ENCODE data around the gene PSKH1. TPM values are rescaled to one million over a fixed set of nuclear protein-coding genes. Genes with fewer than 3 reads are reported as not detected.
"Not testable (repeated sequence)": the region's sequence is repeated elsewhere in the genome, so short reads cannot be mapped to it uniquely, and the experiment has no call there.

PSKH1 gene
- polyA plus RNA-seq, 4 donors = 33.7 to 41.8 (median 37.9) TPM

DNA sequence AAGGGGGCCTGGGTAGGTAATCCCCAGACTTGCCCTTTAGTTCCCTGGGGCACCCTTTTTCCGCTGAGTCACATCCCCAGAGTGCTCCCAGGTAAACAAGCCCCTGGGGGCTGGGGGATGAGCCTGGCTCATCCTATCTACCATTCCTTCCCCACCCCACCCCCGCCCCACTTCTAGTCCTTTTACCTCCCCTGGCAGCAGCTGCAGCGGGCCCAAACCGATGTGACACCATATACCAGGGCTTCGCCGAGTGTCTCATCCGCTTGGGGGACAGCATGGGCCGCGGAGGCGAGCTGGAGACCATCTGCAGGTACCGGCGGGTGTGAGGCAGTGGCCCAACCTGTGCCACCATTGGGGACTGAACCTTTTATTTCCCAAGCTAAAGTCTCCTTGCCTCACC, 7.5 kb upstream of the PSKH1 start:
- no peak for DNase-seq (ENCODE audit: low read depth in 4 of 4, low spot score in 3 of 4)

GRCh38 chr16:67885976-67886375, 7.1 kb upstream of the PSKH1 start:
- no peak for DNase-seq (ENCODE audit: low read depth in 4 of 4, low spot score in 3 of 4)

DNA sequence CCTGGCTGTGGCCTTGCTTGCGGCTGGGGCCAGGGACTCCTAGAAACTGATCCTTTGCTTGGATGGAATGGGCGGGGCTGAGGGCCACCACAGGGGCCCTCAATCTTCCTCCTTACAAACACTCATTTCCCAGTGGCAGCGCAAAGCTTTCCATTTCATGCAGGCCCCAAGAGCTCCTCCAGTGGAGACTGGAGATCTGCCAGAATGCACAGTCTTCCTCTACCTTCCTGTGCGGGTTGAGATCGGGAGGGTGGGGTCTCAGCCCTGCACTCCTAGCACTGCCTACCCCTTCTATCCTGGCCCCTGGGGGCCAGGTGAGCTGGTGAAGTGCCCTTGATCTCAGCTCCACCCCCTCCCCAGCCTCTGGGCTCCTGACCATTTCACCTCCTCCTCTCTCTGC, 6.7 kb upstream of the PSKH1 start:
- no peak for DNase-seq (ENCODE audit: low read depth in 4 of 4, low spot score in 3 of 4)

DNA sequence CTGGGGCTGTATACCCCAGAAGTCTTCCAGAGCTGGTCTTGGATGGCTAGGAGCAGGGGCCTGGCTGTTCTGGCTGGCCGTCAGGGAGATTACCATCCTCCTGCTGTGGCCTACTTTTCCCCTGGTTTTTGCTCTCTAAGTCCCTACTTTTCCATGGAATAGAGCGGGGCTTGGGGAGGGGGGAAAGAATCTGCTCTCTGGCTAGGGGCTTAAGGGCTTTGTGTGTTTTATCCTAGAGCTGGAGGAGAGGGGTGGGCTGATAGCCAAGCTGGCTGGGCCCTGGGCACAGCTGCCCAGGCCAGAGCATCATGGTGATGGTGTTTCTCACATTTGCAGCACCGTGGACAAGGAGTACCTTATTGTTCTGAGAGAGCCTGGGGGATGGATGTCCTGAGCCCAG, 4.7 kb upstream of the PSKH1 start:
- no peak for DNase-seq (ENCODE audit: low read depth in 4 of 4, low spot score in 3 of 4)

GRCh38 chr16:67892375-67892774, 679 bp upstream of the PSKH1 start:
- DNase-seq (ENCODE audit: low read depth in 4 of 4, low spot score in 3 of 4) = no peak

DNA sequence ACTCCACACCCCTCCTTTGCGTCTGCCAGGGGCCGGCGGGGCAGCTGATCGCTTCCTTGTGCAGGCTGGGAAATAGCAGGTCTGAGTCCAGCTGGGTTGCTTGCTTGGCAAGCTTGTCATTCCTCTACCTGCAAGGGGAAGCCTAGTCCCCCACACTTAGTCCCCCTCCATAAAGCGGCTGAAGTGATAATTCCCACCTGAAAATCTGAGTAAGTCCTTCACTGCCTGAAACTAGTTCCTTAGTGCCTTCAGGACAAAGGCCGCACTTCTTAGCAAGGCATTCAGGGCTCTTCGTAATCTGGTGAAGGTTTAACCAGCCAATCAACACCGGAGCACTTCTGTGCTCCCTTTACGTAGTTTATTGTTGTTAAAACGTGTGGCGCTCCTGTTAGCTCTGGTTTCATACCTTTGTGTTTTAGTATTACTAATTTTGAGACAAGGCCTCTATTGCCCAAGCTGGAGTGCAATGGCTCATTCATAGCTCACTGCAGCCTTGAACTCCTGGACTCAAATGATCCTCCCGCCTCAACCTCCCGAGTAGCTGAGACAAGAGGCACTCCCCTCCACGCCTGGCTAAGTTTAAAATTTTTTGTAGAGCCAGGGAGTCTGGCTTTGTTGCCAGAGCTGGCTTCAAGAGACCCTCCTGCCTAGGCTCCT, 817 bp downstream of the PSKH1 start:
- no peak for DNase-seq (ENCODE audit: low read depth in 4 of 4, low spot score in 3 of 4)

DNA sequence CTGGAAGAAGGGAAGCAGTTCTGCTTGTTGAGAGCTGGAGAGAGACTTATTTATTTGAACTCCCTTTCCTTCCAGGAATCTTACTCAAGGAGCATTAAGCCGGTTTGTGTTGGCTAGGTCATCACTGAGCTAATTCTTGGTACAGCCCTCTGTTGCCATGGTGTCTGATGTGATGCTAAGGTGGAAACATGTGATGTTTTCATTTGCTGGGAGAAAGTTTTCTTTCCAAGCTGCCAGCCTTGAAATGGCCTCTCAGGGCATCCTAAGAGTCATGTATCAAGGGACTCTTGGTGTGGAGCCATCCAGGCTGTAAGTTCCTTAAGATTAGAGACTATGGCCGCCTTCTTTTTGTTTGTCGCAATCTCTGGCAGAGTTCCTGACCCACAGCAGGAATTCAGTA, 4.2 kb downstream of the PSKH1 start:
- DNase-seq (ENCODE audit: low read depth in 4 of 4, low spot score in 3 of 4) = no peak

DNA sequence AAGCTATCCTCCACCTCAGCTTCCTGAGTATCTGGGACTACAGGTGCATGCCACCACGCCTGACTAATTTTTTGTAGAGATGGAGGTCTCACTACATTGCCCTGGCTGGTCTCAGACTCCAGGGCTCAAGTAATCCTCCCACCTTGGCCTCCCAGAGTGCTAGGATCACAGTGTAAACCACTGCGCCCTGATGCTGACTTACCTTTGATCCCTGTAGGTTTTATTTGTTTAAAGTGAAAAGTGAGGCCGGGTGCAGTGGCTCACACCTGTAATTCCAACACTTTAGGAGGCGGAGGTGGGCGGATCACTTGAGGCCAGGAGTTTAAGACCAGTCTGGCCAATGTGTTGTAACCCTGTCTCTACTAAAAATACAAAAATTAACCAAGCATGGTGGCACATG, 8.7 kb downstream of the PSKH1 start:
- no peak for DNase-seq (ENCODE audit: low read depth in 4 of 4, low spot score in 3 of 4)

- no peak for DNase-seq (ENCODE audit: low read depth in 4 of 4, low spot score in 3 of 4)
These were observed 9.8 kb downstream of the PSKH1 start for GRCh38 chr16:67902831-67903230.

DNA sequence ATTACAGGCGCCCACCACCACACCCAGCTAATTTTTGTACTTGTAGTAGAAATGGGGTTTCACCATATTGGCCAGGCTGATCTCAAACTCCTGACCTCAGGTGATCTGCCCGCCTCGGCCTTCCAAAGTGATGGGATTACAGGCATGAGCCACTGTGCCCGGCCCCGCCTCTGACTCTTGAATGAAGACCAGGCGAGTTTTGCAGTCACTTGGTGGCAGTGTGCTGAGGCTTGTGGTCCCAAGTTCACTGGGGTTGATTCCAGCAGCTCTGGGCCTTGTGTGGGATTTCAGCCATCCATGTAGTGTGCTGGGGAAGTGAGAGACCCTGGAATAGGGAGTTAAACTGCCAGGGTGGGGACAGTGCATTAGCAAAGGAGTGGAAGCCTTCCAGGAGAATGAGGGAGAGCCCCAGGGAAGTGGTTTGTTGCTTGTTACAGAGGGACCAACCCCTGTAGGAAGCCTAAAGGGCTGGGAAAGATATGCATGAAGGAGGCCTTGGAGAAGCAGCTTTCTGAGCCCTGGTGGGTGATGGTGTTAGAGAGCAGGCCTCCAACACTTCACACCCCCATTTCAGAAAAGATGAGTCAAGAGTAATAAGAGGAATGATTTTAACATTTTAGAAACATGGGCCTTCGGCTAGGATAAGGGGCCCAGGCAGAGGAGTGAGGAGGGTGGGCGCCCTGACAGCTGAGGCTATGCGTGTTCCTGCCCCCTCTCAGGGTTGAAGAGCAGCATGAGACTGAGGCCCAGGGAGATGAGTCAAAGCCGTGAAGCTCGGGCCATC, 14.5 kb downstream of the PSKH1 start:
- no peak for DNase-seq (ENCODE audit: low read depth in 4 of 4, low spot score in 3 of 4)

- DNase-seq (ENCODE audit: low read depth in 4 of 4, low spot score in 3 of 4) = no peak
These were observed 16.1 kb downstream of the PSKH1 start for GRCh38 chr16:67909056-67909742.

- DNase-seq (ENCODE audit: low read depth in 4 of 4, low spot score in 3 of 4) = no peak
These were observed 17.1 kb downstream of the PSKH1 start for GRCh38 chr16:67910158-67910557.

GRCh38 chr16:67914758-67915495, 21.9 kb downstream of the PSKH1 start:
- no peak for DNase-seq (ENCODE audit: low read depth in 4 of 4, low spot score in 3 of 4)

- DNase-seq (ENCODE audit: low read depth in 4 of 4, low spot score in 3 of 4) = not testable (repeated sequence)
These were observed 22.4 kb downstream of the PSKH1 start for GRCh38 chr16:67915496-67915769.

DNA sequence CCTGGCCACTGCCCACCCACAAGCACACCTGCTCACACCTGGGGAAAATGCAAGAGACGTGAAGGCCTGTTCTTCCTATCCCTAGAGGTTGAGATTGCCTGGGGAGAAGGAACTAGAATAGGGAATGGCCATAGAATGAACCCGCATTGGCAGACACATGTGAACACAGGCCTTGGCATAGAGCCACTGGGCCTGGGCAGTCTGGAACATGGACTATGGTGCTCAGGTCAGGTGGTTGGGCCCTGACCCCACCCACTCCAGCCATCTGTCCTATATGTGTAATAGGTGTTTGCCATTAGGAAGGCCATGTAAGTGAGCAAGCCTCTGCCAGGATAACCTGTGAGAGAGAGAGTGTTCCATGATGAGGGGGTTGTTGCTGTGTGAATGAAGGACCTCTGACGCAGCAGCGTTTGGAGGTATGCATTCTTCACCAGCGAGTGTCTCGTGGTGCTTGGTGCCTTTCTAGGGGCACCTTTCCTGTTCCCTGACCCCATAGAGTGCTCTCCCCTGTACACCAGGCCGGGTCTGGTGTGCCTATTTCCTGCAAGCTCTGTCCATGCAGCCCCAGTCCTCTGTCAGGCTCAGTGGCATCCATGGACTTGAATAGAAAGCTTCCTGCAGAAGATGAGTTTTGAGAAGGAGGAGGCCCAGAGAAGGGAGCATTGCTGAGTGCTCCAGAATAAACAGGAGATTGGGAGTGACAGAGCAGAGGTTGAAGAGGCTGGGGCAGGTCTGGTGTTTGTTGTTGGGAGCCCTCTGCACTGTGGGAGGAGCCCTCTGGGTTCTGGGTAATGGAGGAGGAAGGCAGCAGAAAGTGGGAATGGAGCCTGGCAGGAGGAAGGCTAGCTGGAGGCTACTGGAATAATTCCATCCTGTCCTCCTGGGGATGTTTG, 23.0 kb downstream of the PSKH1 start:
- DNase-seq (ENCODE audit: low read depth in 4 of 4, low spot score in 3 of 4) = no peak

GRCh38 chr16:67917140-67917851, 24.2 kb downstream of the PSKH1 start:
- DNase-seq (ENCODE audit: low read depth in 4 of 4, low spot score in 3 of 4) = no peak

GRCh38 chr16:67917852-67918236, 24.8 kb downstream of the PSKH1 start:
- DNase-seq (ENCODE audit: low read depth in 4 of 4, low spot score in 3 of 4) = no peak

DNA sequence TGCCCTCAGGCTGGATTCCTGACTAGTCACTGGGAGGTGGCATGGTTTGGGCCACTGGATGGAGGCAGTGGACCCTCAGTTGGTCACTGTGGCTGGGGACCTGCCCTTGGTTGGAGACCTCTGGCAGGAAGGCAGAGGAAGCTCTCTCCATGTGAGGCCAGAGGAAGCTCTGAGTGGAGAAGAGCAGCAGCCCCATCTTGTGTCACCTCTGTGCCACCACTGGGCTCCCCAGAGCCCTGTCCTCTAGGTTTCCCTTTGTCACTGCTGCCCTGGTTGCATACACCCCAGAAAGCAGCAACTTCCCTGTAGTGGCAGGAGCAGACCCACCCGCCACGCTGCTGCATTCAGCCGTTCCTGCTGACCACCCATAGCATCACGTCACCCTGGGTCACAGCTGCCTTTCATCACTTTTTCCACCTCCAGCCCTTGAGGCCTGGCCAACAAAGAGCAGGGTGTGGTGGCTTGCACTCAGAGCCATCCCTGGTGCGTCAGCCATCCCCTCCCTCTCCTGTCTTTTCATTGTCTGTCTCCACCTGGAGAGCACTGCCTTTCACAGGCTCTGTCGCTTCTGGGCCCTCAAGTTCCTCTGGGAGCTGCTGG, 26.7 kb downstream of the PSKH1 start:
- DNase-seq (ENCODE audit: low read depth in 4 of 4, low spot score in 3 of 4) = no peak

DNA sequence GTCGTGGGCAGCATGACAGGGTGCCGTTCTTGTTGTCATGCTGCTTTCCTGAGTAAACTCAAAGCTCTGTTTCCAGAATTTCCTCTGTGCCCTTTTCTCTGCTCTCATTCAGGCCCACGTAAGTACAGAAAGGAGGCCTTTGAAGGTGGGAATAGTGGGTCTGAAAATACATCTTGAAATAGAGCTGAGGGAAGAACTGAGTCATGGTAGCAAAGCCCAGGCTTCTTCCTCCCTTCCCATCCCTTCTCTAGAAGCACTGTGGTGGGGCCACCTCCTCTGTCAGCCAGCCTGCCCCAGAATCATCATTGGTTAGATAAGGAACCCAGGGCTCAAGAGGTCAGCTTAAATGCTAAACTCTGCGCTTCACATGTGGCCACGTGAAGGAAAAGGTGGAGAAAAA, 29.2 kb downstream of the PSKH1 start:
- DNase-seq (ENCODE audit: low read depth in 4 of 4, low spot score in 3 of 4) = no peak

All from right renal pelvis (tissue), 4 donors.